ENCODE data around the gene POLR1F.

The POLR1F gene

GRCh38 chr7:19744075-19744474 lies 35.2 kb upstream of the POLR1F start:
- no peak for TF ChIP-seq CTCF (IDR thresholded peaks at IDR 0.05; ENCODE audit: low read depth, low read length)
- H3K27me3 ChIP-seq (ENCODE audit: insufficient read depth, low read depth, severe bottlenecking), result no peaks in the 10 kb centered on the region
- no peak overlapping the region for H3K4me3 ChIP-seq (ENCODE audit: low read depth, low read length)
- H3K36me3 ChIP-seq, result no peaks in the 10 kb centered on the region
- no peak for DNase-seq
- H3K27ac ChIP-seq, result no peak overlapping the region
- H3K9me3 ChIP-seq (ENCODE audit: severe bottlenecking), result no peaks in the 10 kb centered on the region

- no peak overlapping the region for H3K4me3 ChIP-seq (ENCODE audit: low read depth, low read length)
- TF ChIP-seq CTCF (IDR thresholded peaks at IDR 0.05; ENCODE audit: low read depth, low read length), result no peak
These were observed 19.9 kb upstream of the POLR1F start for GRCh38 chr7:19728716-19729115.

GRCh38 chr7:19725770-19726169 lies 16.9 kb upstream of the POLR1F start:
- H3K36me3 ChIP-seq, result no peaks in the 10 kb centered on the region
- H3K27ac ChIP-seq, result no peak overlapping the region
- H3K4me3 ChIP-seq (ENCODE audit: low read depth, low read length), result no peak overlapping the region
- no peaks in the 10 kb centered on the region for H3K9me3 ChIP-seq (ENCODE audit: severe bottlenecking)
- no peak for DNase-seq
- TF ChIP-seq CTCF (IDR thresholded peaks at IDR 0.05; ENCODE audit: low read depth, low read length), result no peak
- no peaks in the 10 kb centered on the region for H3K27me3 ChIP-seq (ENCODE audit: insufficient read depth, low read depth, severe bottlenecking)

More at GRCh38 chr7:19728716-19729115, 19.9 kb upstream of the POLR1F start:
- Histone ChIP-seq H3K36me3 (no peaks in the 10 kb centered on the region), H3K27ac (no peak overlapping the region), H3K27me3 (ENCODE audit: insufficient read depth, low read depth, severe bottlenecking) (no peaks in the 10 kb centered on the region), H3K9me3 (ENCODE audit: severe bottlenecking) (no peaks in the 10 kb centered on the region)
- DNase-seq, result no peak

GRCh38 chr7:19715499-19715898 lies 6.7 kb upstream of the POLR1F start:
- Histone ChIP-seq H3K36me3 (no peaks in the 10 kb centered on the region), H3K4me3 (ENCODE audit: low read depth, low read length) (no peak overlapping the region), H3K9me3 (ENCODE audit: severe bottlenecking) (no peaks in the 10 kb centered on the region), H3K27ac (no peak overlapping the region), H3K27me3 (ENCODE audit: insufficient read depth, low read depth, severe bottlenecking) (no peaks in the 10 kb centered on the region)
- no peak for DNase-seq
- no peak for TF ChIP-seq CTCF (IDR thresholded peaks at IDR 0.05; ENCODE audit: low read depth, low read length)

GRCh38 chr7:19713676-19714075 lies 4.8 kb upstream of the POLR1F start:
- no peaks in the 10 kb centered on the region for H3K9me3 ChIP-seq (ENCODE audit: severe bottlenecking)
- no peaks in the 10 kb centered on the region for H3K36me3 ChIP-seq
- no peak overlapping the region for H3K27ac ChIP-seq
- no peak overlapping the region for H3K4me3 ChIP-seq (ENCODE audit: low read depth, low read length)
- DNase-seq, result peak; percentile 11
- H3K27me3 ChIP-seq (ENCODE audit: insufficient read depth, low read depth, severe bottlenecking), result no peaks in the 10 kb centered on the region
- TF ChIP-seq CTCF (IDR thresholded peaks at IDR 0.05; ENCODE audit: low read depth, low read length), result 0 out of 2 replicates have a peak, but pooled peaks have one; percentile 24

GRCh38 chr7:19709249-19709578 lies 377 bp upstream of the POLR1F start:
- H3K4me3 ChIP-seq (ENCODE audit: low read depth, low read length), result no peak overlapping the region
- TF ChIP-seq CTCF (IDR thresholded peaks at IDR 0.05; ENCODE audit: low read depth, low read length), result no peak
- H3K27me3 ChIP-seq (ENCODE audit: insufficient read depth, low read depth, severe bottlenecking), result no peaks in the 10 kb centered on the region
- no peaks in the 10 kb centered on the region for H3K9me3 ChIP-seq (ENCODE audit: severe bottlenecking)
- DNase-seq, result no peak
- H3K27ac ChIP-seq, result no peak overlapping the region
- no peaks in the 10 kb centered on the region for H3K36me3 ChIP-seq

Measured in WERI-Rb-1 (cell line).